ENCODE measurements around the gene MMRN2. TPM values are rescaled to one million over a fixed set of nuclear protein-coding genes. Genes with fewer than 3 reads are reported as not detected.
A peak's percentile ranks its signal among the peaks of the same experiment; 100 is the strongest.

The MMRN2 gene
- total RNA-seq, 1 donor from 2014 or later: 53.1 TPM

DNA sequence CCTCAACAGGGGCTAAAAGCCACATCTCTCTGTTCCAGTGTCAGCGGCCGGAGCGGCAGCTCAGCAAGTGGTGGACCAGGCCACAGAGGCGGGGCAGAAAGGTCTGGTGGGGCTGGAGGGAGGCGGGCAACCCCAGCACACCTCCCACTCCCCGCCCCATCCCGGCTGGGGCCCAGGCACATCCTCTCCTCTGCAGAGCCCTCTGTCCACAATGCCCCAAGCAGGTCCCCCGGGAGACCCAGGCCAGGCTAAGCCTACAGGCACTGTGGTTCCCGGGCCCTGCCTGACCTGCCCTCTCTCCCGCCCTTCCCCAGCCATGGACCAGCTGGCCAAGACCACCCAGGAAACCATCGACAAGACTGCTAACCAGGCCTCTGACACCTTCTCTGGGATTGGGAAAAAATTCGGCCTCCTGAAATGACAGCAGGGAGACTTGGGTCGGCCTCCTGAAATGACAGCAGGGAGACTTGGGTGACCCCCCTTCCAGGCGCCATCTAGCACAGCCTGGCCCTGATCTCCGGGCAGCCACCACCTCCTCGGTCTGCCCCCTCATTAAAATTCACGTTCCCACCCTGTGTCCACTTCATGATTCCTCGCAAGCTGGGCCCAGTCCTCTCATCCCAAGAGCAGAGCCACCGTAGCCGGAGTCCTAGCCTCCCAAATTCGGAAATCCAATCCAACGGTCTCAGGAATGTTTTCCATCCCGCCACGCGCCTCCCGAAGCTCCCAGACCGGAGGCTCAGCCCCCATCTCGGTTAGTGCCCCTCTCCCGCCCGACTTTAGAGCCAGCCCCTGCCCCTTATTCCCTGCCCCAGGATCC lies 13.0 kb upstream of the MMRN2 start:
- peak overlapping the region; percentile 99 for H3K27ac ChIP-seq
- ATAC-seq: peak; percentile 68 to 70
- intact Hi-C loops (cut with DNase I): no loop called here
- no peak for TF ChIP-seq CTCF (IDR thresholded peaks at IDR 0.05)
- peak; percentile 85 for DNase-seq
- H3K4me1 ChIP-seq: peaks cover 67% of the 10 kb centered on the region
- H3K36me3 ChIP-seq: no peaks in the 10 kb centered on the region
- H3K4me3 ChIP-seq: peak overlapping the region; percentile 74
- H3K27me3 ChIP-seq (ENCODE audit: low read depth): no peaks in the 10 kb centered on the region
- no peaks in the 10 kb centered on the region for H3K9me3 ChIP-seq

GRCh38 chr10:86969421-86970041 lies 12.1 kb upstream of the MMRN2 start:
- Histone ChIP-seq H3K27ac (peak overlapping the region; percentile 99), H3K27me3 (ENCODE audit: low read depth) (no peaks in the 10 kb centered on the region), H3K9me3 (no peaks in the 10 kb centered on the region), H3K36me3 (no peaks in the 10 kb centered on the region), H3K4me1 (peaks cover 67% of the 10 kb centered on the region), H3K4me3 (peak overlapping the region; percentile 74)
- TF ChIP-seq CTCF (IDR thresholded peaks at IDR 0.05): no peak
- no peak for ATAC-seq
- no peak for DNase-seq
- intact Hi-C loops (cut with DNase I): no loop called here

DNA sequence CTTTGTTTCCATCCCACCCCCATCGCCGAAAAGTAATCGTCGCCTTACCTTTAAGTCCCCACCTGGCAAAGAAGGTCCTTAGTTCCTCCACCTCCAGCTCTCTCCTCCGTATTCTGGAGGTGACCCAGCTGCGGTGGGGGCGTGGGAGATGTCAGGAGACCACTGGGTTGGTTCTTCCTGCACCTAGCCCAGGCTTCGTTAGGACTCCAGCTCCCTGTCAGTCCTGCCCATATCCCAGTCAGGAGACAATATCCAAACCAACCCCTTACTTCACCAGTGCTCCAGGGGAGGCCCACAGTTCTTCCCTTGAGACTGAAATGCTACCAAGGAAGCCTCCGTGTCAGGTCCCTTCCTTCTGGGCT lies 11.6 kb upstream of the MMRN2 start:
- Histone ChIP-seq H3K9me3 (no peaks in the 10 kb centered on the region), H3K4me3 (peak overlapping the region; percentile 74), H3K27me3 (ENCODE audit: low read depth) (no peaks in the 10 kb centered on the region), H3K4me1 (peaks cover 67% of the 10 kb centered on the region), H3K27ac (peak overlapping the region; percentile 99), H3K36me3 (no peaks in the 10 kb centered on the region)
- no peak for TF ChIP-seq CTCF (IDR thresholded peaks at IDR 0.05)
- ATAC-seq (no peak), DNase-seq (no peak)
- intact Hi-C loops (cut with DNase I): no loop called here

DNA sequence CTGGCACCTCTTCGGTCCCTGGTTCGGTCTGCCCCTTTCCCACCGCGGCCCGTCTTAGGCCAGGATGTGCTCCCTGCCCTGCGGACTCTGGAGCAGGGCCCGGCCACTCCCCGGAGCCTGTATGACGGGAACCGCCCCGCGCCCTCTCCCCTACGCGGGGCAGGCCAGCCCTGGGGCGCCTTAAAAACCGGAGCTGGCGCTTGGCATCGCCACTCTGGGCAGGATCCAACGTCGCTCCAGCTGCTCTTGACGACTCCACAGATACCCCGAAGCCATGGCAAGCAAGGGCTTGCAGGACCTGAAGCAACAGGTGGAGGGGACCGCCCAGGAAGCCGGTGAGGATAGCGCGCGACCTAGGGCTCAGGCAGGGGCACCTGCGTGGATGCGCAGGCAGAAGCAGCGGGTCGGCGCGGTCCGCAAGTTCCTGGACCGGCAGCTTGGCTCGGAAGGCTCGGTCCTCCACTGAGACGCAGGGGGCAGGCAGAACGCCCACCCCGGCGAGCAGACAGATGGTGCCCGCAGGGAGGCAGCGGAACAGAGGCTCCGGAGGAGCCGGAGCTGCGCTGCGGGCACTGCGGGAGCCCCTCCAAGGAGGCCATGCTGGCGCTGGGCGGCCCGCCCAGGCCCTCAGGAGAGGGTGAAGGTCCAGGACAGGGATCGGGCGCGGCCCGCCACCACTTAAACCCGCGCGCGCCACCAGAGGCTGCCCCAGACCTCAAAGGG lies 11.0 kb upstream of the MMRN2 start, which contains the start of gene ADIRF:
TSS of gene ADIRF (plus strand) at position 212 of the 723 bp plus-strand sequence. CDS start at position 275, 63 bp downstream.
- peak; percentile 81 for DNase-seq
- no peaks in the 10 kb centered on the region for H3K27me3 ChIP-seq (ENCODE audit: low read depth)
- H3K4me3 ChIP-seq: peak within 1 kb of the TSS; percentile 74
- peak; percentile 37 to 38 for ATAC-seq
- H3K36me3 ChIP-seq: no peaks in the 10 kb centered on the region
- peak within 1 kb of the TSS; percentile 99 for H3K27ac ChIP-seq
- no peaks in the 10 kb centered on the region for H3K9me3 ChIP-seq
- no peak for TF ChIP-seq CTCF (IDR thresholded peaks at IDR 0.05)
- intact Hi-C loops (cut with DNase I): no loop called here
- H3K4me1 ChIP-seq: peaks cover 67% of the 10 kb centered on the region

- Histone ChIP-seq H3K4me1 (peaks cover 65% of the 10 kb centered on the region), H3K27ac (peak overlapping the region; percentile 99), H3K9me3 (no peaks in the 10 kb centered on the region), H3K27me3 (ENCODE audit: low read depth) (no peaks in the 10 kb centered on the region), H3K4me3 (peak overlapping the region; percentile 74), H3K36me3 (no peaks in the 10 kb centered on the region)
- intact Hi-C loops (cut with DNase I): no loop called here
- ATAC-seq: no peak
- no peak for DNase-seq
- TF ChIP-seq CTCF (IDR thresholded peaks at IDR 0.05): no peak
Measured at GRCh38 chr10:86967481-86967941, 10.1 kb upstream of the MMRN2 start.
